K562 (cell line): ENCODE data around the gene MED13L. TPM values are rescaled to one million over a fixed set of nuclear protein-coding genes. Genes with fewer than 3 reads are reported as not detected.

Experiments
- ATAC-seq: fragments of 200-7000 bp; cut with Tn5 transposase; 3 replicates; pipeline ENCODE4 v1.9.1; 2020; ENCODE audit warnings: moderate library complexity
- BruUV-seq: library from RNA; stranded (reverse); fragments of 400-500 nt; replicated peaks from 2 replicates; lab custom pipeline; 2021; lab: Mats Ljungman, UMichigan
- CTCF ChIA-PET: fragments of 300-600 bp; formaldehyde crosslinking; extraction: SDS; loops from one replicate; lab custom pipeline; 2021; ENCODE audit warnings: low intra/inter-chr PET ratio; lab: Yijun Ruan, JAX
- POLR2A ChIA-PET: fragments of 300-600, 350-650 bp; sonication (Branson Sonifier 250); formaldehyde crosslinking; extraction: SDS; loops from one replicate; lab custom pipeline; 2021; ENCODE audit warnings: antibody characterized with exemption, inconsistent platforms; lab: Yijun Ruan, JAX
- DNase-seq, 4 experiments: peaks; one replicate each; pipeline versions ENCODE4 v3.0.0 to v3.0.0-alpha.2; 2011 to 2018; ENCODE audit warnings: low spot score in 3 of 4, mixed read lengths in 3 of 4; ENCODE audit errors: extremely low read depth in 1 of 4
- FAIRE-seq: peaks from 2 replicates; lab custom pipeline; 2011; peaks lifted over from hg19 to GRCh38; lab: Jason Lieb, UNC
- H2AFZ ChIP-seq: 2 replicates; pipeline ENCODE4 v1.6.0; 2011; ENCODE audit warnings: low read depth, low read length, control low read depth, inconsistent platforms
- H3K27ac ChIP-seq: fragments of 200-600 bp; 3 replicates; pipeline ENCODE4 v1.8.0; 2011; ENCODE audit warnings: low read depth, mild to moderate bottlenecking, control low read depth, inconsistent platforms, low read length, moderate library complexity, mixed read lengths; ENCODE audit errors: extremely low read depth
- H3K27me3 ChIP-seq, 2 experiments: fragments of 300-600 bp in 1 of 2; 2 replicates in 1 of 2; 3 replicates in 1 of 2; pipeline versions ENCODE4 v1.6.0 to v1.8.0; 2011; ENCODE audit warnings: inconsistent platforms in 2 of 2, low read length in 2 of 2, mild to moderate bottlenecking in 1 of 2, mixed read lengths in 1 of 2, moderate library complexity in 1 of 2; ENCODE audit not compliant: control insufficient read depth in 2 of 2, insufficient read depth in 2 of 2
- H3K36me3 ChIP-seq: fragments of 300-600 bp; 3 replicates; pipeline ENCODE4 v1.8.0; 2011; ENCODE audit warnings: mild to moderate bottlenecking, low read length, inconsistent platforms; ENCODE audit not compliant: control insufficient read depth, insufficient read depth
- H3K4me1 ChIP-seq, 2 experiments: fragments of 200-600 bp in 1 of 2; replicated peaks in 1 of 2; 2 replicates in 1 of 2; 3 replicates in 1 of 2; pipeline versions ENCODE4 v1.5.1 to v1.8.0; 2011; ENCODE audit warnings: inconsistent platforms in 2 of 2, low read length in 2 of 2, mild to moderate bottlenecking in 1 of 2, mixed read lengths in 1 of 2, moderate library complexity in 1 of 2; ENCODE audit not compliant: control insufficient read depth in 2 of 2, insufficient read depth in 2 of 2
- H3K4me2 ChIP-seq: 2 replicates; pipeline ENCODE4 v1.6.1; 2011; ENCODE audit warnings: low read length, control low read depth, inconsistent platforms, mixed read lengths; ENCODE audit not compliant: insufficient read depth
- H3K4me3 ChIP-seq: fragments of 200-600 bp; sonication (generic), shearing (Covaris generic); 2 replicates; pipeline ENCODE4 v1.5.1; 2016; ENCODE audit warnings: control low read depth, inconsistent platforms
- H3K79me2 ChIP-seq: fragments of 200-600 bp; 3 replicates; pipeline ENCODE4 v1.8.0; 2011; ENCODE audit warnings: low read length, inconsistent platforms; ENCODE audit not compliant: control insufficient read depth, insufficient read depth
- H3K9ac ChIP-seq, 2 experiments: 2 replicates each; pipeline versions ENCODE4 v1.6.0 to v1.6.1; 2011; ENCODE audit warnings: low read depth in 2 of 2, low read length in 2 of 2, control low read depth in 1 of 2, inconsistent platforms in 1 of 2, mild to moderate bottlenecking in 1 of 2, mixed read lengths in 1 of 2; ENCODE audit not compliant: insufficient read depth in 1 of 2
- H3K9me1 ChIP-seq: one replicate; pipeline ENCODE4 v1.6.0; 2011; ENCODE audit warnings: inconsistent platforms, mild to moderate bottlenecking, low read length, moderate library complexity; ENCODE audit not compliant: control insufficient read depth, insufficient read depth
- H3K9me3 ChIP-seq: replicated peaks from 2 replicates; pipeline ENCODE4 v1.5.1; 2011; ENCODE audit warnings: low read depth, low read length, inconsistent platforms; ENCODE audit not compliant: control insufficient read depth, insufficient read depth
- H4K20me1 ChIP-seq: replicated peaks from 2 replicates; pipeline ENCODE4 v1.6.1; 2011; ENCODE audit warnings: low read length, inconsistent platforms, mixed read lengths; ENCODE audit not compliant: control insufficient read depth, insufficient read depth
- ELF4 ChIP-seq: fragments of 450-650 bp; formaldehyde crosslinking; IDR thresholded peaks from 2 replicates; pipeline ENCODE4 v1.4.0; 2022; ENCODE audit warnings: missing genetic modification characterization
- FOXA3 ChIP-seq, 2 experiments: fragments of 450-650 bp in 1 of 2; sonication (generic) in 1 of 2; formaldehyde crosslinking; IDR thresholded peaks in 1 of 2; conservative IDR thresholded peaks in 1 of 2; 2 replicates each; pipeline versions ENCODE4 v1.4.0 to v1.8.0; 2020 to 2022; ENCODE audit warnings: mild to moderate bottlenecking in 2 of 2, missing genetic modification reagents in 1 of 2
- GABPB2 ChIP-seq: fragments of 250-450 bp; sonication (Bioruptor Pico); conservative IDR thresholded peaks from 2 replicates; pipeline ENCODE4 v1.5.1; 2021; ENCODE audit warnings: mild to moderate bottlenecking
- LEF1 ChIP-seq: fragments of 450-650 bp; IDR thresholded peaks from 2 replicates; pipeline ENCODE4 v1.6.1; 2016; ENCODE audit warnings: mild to moderate bottlenecking
- PML ChIP-seq: IDR thresholded peaks from 2 replicates; pipeline ENCODE4 v1.6.1; 2012; ENCODE audit warnings: low read length, inconsistent platforms
- ZNF224 ChIP-seq: sonication (generic); formaldehyde crosslinking; IDR thresholded peaks from 2 replicates; pipeline ENCODE4 v1.8.0; 2022; ENCODE audit warnings: mild to moderate bottlenecking, missing genetic modification reagents
- ZNF263 ChIP-seq: sonication (generic); formaldehyde crosslinking; IDR thresholded peaks from 2 replicates; pipeline ENCODE4 v1.8.0; 2022; ENCODE audit warnings: mild to moderate bottlenecking, missing genetic modification reagents, borderline replicate concordance
- ZNF274 ChIP-seq: IDR thresholded peaks from 2 replicates; pipeline ENCODE4 v1.6.1; 2011; ENCODE audit warnings: low read depth, mild to moderate bottlenecking, low read length, moderate library complexity, borderline replicate concordance
- WGBS: fragments of 100-300 bp; shearing (Covaris generic); methylation state at CpG from one replicate; pipeline ENCODE4 v1.1.6; 2016; ENCODE audit warnings: low coverage, mixed read lengths; ENCODE audit not compliant: insufficient coverage; ENCODE audit errors: missing lambda C conversion rate; 5-methylcytosine and 5-hydroxymethylcytosine counted together
- in situ Hi-C: fragments of 300-500 bp; cut with MboI; formaldehyde crosslinking; loops from 4 replicates; pipeline ENCODE4 v1.15.0; 2018; ENCODE audit warnings: inconsistent platforms, mixed read lengths
- intact Hi-C: fragments of 100-400 bp; cut with micrococcal nuclease; formaldehyde crosslinking; loops from 2 replicates; pipeline ENCODE4 v1.14.2; 2022
- polyA plus RNA-seq, 8 experiments: library from polyadenylated mRNA; depleted of rRNA in 4 of 8; stranded (reverse) in 5 of 8; unstranded in 3 of 8; fragments of >200 nt; fragmentation: Nextera tagmentation in 2 of 8; fragmentation: Illumina TruSeq in 1 of 8; extraction: Ambion mirVana in 2 of 8; extraction: Trizol in 1 of 8; gene quantifications; 2 replicates each; pipeline versions ENCODE4 v1.2.1 to v1.2.3, GENCODE V29; 2011 to 2014; ENCODE audit warnings: inconsistent platforms in 1 of 8, missing spikeins in 1 of 8
- total RNA-seq, 7 experiments: library from RNA; depleted of rRNA in 6 of 7; stranded (reverse); fragments of >200 nt in 6 of 7; fragmentation: Illumina TruSeq in 2 of 7; extraction: Trizol in 2 of 7; gene quantifications; 2 replicates each; pipeline versions ENCODE4 v1.2.1 to v1.2.3, GENCODE V29; 2011 to 2021; ENCODE audit warnings: low replicate concordance in 1 of 7
- TF ChIP-seq, protein P1 (sequence below): sonication (generic); formaldehyde crosslinking; IDR thresholded peaks from 2 replicates; pipeline ENCODE4 v1.8.0; 2022; ENCODE audit warnings: mild to moderate bottlenecking, missing genetic modification reagents
- TF ChIP-seq, protein P2 (sequence below), 2 experiments: fragments of 450-650 bp; formaldehyde crosslinking in 1 of 2; IDR thresholded peaks; 2 replicates each; pipeline versions ENCODE4 v1.4.0 to v1.6.1; 2014 to 2020; ENCODE audit warnings: mild to moderate bottlenecking in 2 of 2, borderline replicate concordance in 1 of 2, low read depth in 1 of 2

The MED13L gene
- total and polyA plus RNA-seq, 9 of the 15 experiments (the other 6 are each of a cell fraction or from before 2014, with no cell fraction given): 13.4 to 90.3 (median 36.9) TPM

DNA sequence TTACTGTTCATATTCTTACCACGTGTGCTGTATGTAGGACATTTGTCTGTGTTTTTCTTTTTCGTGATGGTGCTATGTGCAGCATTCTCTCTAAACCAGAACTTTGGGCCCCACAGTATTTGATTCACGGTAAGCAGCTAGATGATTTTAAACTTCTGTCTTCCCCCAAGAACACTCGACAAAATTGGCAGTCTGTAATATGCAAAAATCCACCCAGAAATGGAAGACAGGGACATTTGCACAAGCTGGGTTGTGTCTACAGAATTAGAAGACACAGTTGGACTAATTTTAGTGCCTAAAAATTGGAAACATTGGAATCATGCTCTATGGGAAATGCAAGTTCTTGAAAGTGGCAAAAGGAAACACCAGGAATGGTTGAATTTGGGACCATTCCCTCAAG, 24.1 kb upstream of the MED13L start (continued):
- TF ChIP-seq, protein P1, sequence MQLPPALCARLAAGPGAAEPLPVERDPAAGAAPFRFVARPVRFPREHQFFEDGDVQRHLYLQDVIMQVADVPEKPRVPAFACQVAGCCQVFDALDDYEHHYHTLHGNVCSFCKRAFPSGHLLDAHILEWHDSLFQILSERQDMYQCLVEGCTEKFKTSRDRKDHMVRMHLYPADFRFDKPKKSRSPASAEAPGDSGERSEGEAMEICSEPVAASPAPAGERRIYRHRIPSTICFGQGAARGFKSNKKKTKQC (CRISPR knock-in tag): no peak
- TF ChIP-seq, all 486 proteins: peak for 0

DNA sequence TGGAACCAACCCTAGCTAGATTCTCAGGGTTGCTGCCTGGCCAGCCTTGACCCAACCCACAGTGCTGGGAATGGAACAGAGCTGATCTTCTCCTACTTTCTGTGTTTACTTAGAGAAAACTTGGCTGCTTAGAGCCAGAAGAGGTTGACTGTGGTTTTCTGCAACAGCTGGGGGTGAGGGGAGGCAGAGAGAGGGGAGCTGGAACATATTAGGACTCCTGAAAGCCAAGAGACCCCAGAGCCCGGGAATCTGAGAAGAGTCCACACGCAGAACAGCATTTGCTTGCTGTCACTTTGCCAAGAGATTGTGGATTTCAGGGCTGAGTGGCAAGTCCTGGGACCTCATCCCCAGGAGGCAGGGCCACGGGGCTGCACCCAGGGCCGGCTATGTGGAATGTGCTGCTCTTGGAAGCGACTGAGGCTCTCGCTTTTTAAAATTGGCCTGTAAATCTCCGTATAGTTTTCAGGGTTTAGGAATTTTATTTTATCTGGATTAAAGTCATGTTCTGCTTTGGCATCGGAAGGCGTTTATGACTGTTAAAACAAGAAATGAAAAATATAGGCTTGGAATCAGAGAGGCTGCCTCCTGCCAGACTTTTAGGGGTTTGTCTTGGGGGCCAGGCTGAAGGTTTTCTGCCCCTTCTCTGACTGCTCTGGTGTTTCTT, 22.3 kb upstream of the MED13L start:
- 60% methylated on average over 9 of the region's 9 CpGs for WGBS
- Histone ChIP-seq H2AFZ (peak overlapping the region; percentile 12; the same call in 1 of the 2 replicates), H3K4me1 (peaks cover 4 to 7% of the 10 kb centered on the region in 2 experiments; a peak in 2 of 5 replicates), H3K9me1 (no peaks in the 10 kb centered on the region), H4K20me1 (no peaks in the 10 kb centered on the region), H3K36me3 (no peaks in the 10 kb centered on the region), H3K27ac (no peak overlapping the region), H3K9ac (peak overlapping the region in 1 of 2 experiments; percentile 37; a peak in 1 of 4 replicates), H3K27me3 (no peaks in the 10 kb centered on the region), H3K79me2 (no peaks in the 10 kb centered on the region), H3K4me3 (no peak overlapping the region), H3K4me2 (no peak overlapping the region), H3K9me3 (no peaks in the 10 kb centered on the region)
- ChIA-PET CTCF (no interaction called here), POLR2A (interaction anchor here (0.7 to 1.2 kb wide), 2 partner anchors 9 to 17 kb away, joined by 3 to 4 read pairs; no protein-coding TSS in a partner anchor)
- no peak for DNase-seq
- intact Hi-C loops (no loop called here), in situ Hi-C loops (no loop called here)
- FAIRE-seq: no peak
- no TSS peak for BruUV-seq
- no peak for ATAC-seq
- TF ChIP-seq ZNF224: no peak
- no peak for TF ChIP-seq ZNF274
- TF ChIP-seq ZNF263: no peak
- TF ChIP-seq PML: no peak
- TF ChIP-seq GABPB2 (CRISPR knock-in tag): no peak
- TF ChIP-seq FOXA3 (CRISPR knock-in tag; conservative IDR thresholded peaks at IDR 0.05 in 1 of 2, IDR thresholded peaks at IDR 0.05 in 1 of 2): no peak
- TF ChIP-seq ELF4 (CRISPR knock-in tag): no peak
- no peak for TF ChIP-seq LEF1
- TF ChIP-seq, protein P2, sequence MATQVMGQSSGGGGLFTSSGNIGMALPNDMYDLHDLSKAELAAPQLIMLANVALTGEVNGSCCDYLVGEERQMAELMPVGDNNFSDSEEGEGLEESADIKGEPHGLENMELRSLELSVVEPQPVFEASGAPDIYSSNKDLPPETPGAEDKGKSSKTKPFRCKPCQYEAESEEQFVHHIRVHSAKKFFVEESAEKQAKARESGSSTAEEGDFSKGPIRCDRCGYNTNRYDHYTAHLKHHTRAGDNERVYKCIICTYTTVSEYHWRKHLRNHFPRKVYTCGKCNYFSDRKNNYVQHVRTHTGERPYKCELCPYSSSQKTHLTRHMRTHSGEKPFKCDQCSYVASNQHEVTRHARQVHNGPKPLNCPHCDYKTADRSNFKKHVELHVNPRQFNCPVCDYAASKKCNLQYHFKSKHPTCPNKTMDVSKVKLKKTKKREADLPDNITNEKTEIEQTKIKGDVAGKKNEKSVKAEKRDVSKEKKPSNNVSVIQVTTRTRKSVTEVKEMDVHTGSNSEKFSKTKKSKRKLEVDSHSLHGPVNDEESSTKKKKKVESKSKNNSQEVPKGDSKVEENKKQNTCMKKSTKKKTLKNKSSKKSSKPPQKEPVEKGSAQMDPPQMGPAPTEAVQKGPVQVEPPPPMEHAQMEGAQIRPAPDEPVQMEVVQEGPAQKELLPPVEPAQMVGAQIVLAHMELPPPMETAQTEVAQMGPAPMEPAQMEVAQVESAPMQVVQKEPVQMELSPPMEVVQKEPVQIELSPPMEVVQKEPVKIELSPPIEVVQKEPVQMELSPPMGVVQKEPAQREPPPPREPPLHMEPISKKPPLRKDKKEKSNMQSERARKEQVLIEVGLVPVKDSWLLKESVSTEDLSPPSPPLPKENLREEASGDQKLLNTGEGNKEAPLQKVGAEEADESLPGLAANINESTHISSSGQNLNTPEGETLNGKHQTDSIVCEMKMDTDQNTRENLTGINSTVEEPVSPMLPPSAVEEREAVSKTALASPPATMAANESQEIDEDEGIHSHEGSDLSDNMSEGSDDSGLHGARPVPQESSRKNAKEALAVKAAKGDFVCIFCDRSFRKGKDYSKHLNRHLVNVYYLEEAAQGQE (IDR thresholded peaks at IDR 0.05; ENCODE audit: borderline replicate concordance): no peak
- TF ChIP-seq, protein P2 (CRISPR knock-in tag; IDR thresholded peaks at IDR 0.05; ENCODE audit: low read depth): no peak
